Activated T-cell treated with anti-CD3 and anti-CD28 coated beads, Interleukin-2, amount 50 U/mL, for 4 hours (primary cell): ENCODE data around the gene CLEC4C. TPM values are rescaled to one million over a fixed set of nuclear protein-coding genes. Genes with fewer than 3 reads are reported as not detected.
"Not testable (repeated sequence)": the region's sequence is repeated elsewhere in the genome, so short reads cannot be mapped to it uniquely, and the experiment has no call there.

Experiments used
- ATAC-seq, 2 donors: fragments of 200-7000 bp; cut with Tn5 transposase; one replicate each; pipeline ENCODE4 v1.10.0; 2021
- DNase-seq: peaks from one replicate; pipeline ENCODE4 v3.0.0-alpha.2; 2020
- H3K27me3 Mint-ChIP-seq: one replicate; pipeline ENCODE4 v1.8.0; 2021; ENCODE audit warnings: low read depth, mixed read lengths
- H3K36me3 Mint-ChIP-seq: one replicate; pipeline ENCODE4 v1.8.0; 2022; ENCODE audit warnings: mixed read lengths; ENCODE audit not compliant: insufficient read depth
- H3K4me1 Mint-ChIP-seq: one replicate; pipeline ENCODE4 v1.8.0; 2021; ENCODE audit warnings: low read depth, mixed read lengths
- H3K4me3 Mint-ChIP-seq: one replicate; pipeline ENCODE4 v1.8.0; 2021; ENCODE audit warnings: mild to moderate bottlenecking, moderate library complexity, mixed read lengths
- H3K9me3 Mint-ChIP-seq: one replicate; pipeline ENCODE4 v1.8.0; 2021; ENCODE audit warnings: mixed read lengths
- total RNA-seq, 3 donors: library from RNA; stranded (reverse); gene quantifications; one replicate each; pipeline ENCODE4 v1.2.1, GENCODE V29; 2021

CLEC4C gene
- total RNA-seq: not detected

GRCh38 chr12:7747246-7747645 is at the start of gene CLEC4C:
Gene CLEC4C (minus strand): TSS chr12:7747375. CDS start chr12:7747348, 27 bp downstream.
- no peak for ATAC-seq
- Mint-ChIP-seq H3K4me3 (no peak within 1 kb of the TSS), H3K4me1 (no peaks in the 10 kb centered on the region), H3K36me3 (no peaks in the 10 kb centered on the region), H3K9me3 (peaks cover 7% of the 10 kb centered on the region), H3K27me3 (no peaks in the 10 kb centered on the region)
- no peak for DNase-seq

GRCh38 chr12:7793211-7793610 is 46.0 kb upstream of the CLEC4C start:
- Mint-ChIP-seq H3K9me3 (no peaks in the 10 kb centered on the region), H3K4me1 (no peaks in the 10 kb centered on the region), H3K4me3 (no peak overlapping the region), H3K36me3 (no peaks in the 10 kb centered on the region), H3K27me3 (peaks cover 11% of the 10 kb centered on the region)
- DNase-seq: no peak
- no peak for ATAC-seq

DNA sequence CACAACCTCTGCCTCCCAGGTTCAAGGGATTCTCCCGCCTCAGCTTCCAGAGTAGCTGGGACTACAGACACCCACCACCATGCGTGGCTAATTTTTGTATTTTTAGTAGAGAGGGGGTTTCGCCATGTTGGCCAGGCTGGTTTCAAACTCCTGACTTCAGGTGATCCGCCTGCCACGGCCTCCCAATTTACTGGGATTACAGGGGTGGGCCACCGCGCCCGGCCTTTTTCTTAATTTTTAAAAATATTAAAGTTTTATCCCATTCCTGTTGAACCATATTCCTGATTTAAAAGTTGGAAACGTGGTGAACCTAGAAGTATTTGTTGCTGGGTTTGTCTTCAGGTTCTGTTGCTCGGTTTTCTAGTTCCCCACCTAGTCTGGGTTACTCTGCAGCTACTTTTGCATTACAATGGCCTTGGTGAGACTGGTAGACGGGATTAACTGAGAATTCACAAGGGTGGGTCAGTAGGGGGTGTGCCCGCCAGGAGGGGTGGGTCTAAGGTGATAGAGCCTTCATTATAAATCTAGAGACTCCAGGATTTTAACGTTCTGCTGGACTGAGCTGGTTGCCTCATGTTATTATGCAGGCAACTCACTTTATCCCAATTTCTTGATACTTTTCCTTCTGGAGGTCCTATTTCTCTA is 41.8 kb upstream of the CLEC4C start, which contains the start of gene NANOG:
TSS of gene NANOG (plus strand) at position 519 of the 645 bp plus-strand sequence. CDS start 213 bp downstream, outside the sequence.
- DNase-seq, H3K36me3 Mint-ChIP-seq, H3K9me3 Mint-ChIP-seq, H3K4me1 Mint-ChIP-seq, ATAC-seq, H3K4me3 Mint-ChIP-seq: not testable (repeated sequence)
- peaks cover 25% of the 10 kb centered on the region for H3K27me3 Mint-ChIP-seq

DNA sequence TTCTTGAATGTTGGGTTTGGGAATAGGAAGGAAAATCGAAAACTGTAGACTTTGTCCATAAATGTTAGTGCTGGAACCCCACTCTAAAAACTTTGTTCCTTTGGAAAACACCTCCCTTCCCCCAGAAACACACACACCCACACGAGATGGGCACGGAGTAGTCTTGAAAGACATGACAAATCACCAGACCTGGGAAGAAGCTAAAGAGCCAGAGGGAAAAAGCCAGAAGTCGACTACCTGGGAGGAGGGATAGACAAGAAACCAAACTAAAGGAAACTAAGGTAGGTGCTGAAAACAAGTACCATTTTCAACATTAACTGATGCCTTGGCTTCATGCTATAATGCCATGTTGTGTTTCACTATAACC is 41.1 kb upstream of the CLEC4C start:
- no peak overlapping the region for H3K4me3 Mint-ChIP-seq
- ATAC-seq (no peak), DNase-seq (no peak)
- H3K27me3 Mint-ChIP-seq: peaks cover 22% of the 10 kb centered on the region
- H3K9me3 Mint-ChIP-seq: no peaks in the 10 kb centered on the region
- no peaks in the 10 kb centered on the region for H3K36me3 Mint-ChIP-seq
- H3K4me1 Mint-ChIP-seq: no peaks in the 10 kb centered on the region

- no peak for ATAC-seq
Measured at GRCh38 chr12:7787574-7788293, 40.6 kb upstream of the CLEC4C start.

DNA sequence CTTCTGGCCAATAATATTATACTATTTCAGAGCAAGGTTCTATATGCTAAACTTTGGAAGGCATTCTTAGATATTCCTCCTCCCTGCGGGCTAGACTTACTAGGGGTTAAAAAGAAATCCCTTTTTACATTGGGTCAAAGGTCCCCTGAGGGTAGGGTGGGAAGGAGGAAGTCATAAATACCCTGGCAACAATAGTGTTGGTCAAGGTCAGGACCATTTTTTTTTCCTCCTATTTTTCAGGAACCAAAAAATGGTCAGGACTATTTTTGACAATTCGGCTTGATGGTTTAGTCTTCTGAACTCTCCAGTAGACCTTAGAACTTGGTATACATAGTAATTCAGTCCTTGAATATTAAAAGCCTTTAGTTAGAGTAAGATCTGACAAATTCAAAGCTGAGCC is 37.5 kb upstream of the CLEC4C start:
- Mint-ChIP-seq H3K36me3 (no peaks in the 10 kb centered on the region), H3K9me3 (no peaks in the 10 kb centered on the region), H3K4me1 (no peaks in the 10 kb centered on the region), H3K4me3 (no peak overlapping the region), H3K27me3 (peaks cover 20% of the 10 kb centered on the region)
- no peak for DNase-seq
- no peak for ATAC-seq

More at GRCh38 chr12:7787574-7788293, 40.6 kb upstream of the CLEC4C start:
- H3K4me3 Mint-ChIP-seq: no peak overlapping the region
- H3K9me3 Mint-ChIP-seq: no peaks in the 10 kb centered on the region
- no peak for DNase-seq
- peaks cover 22% of the 10 kb centered on the region for H3K27me3 Mint-ChIP-seq
- no peaks in the 10 kb centered on the region for H3K36me3 Mint-ChIP-seq
- no peaks in the 10 kb centered on the region for H3K4me1 Mint-ChIP-seq

GRCh38 chr12:7783433-7783832 is 36.3 kb upstream of the CLEC4C start:
- DNase-seq, H3K36me3 Mint-ChIP-seq, H3K9me3 Mint-ChIP-seq, H3K4me3 Mint-ChIP-seq, ATAC-seq, H3K4me1 Mint-ChIP-seq: not testable (repeated sequence)
- H3K27me3 Mint-ChIP-seq: peaks cover 14% of the 10 kb centered on the region

DNA sequence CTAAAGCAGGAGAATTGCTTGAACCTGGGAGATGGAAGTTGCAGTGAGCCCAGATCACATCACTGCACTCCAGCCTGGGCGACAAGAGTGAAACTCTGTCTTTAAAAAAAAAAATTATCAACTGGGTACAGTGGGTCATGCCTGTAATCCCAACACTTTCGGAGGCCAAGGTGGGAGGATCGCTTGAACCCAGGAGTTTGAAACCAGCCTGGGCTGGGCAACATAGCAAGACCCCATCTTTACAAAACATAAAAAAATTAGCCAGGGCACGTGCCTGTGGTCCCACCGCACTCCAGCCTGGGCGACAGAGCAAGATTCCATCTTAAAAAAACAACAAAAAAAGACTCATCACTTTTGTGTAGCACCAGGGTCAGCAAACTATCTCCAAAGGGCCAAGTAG is 34.9 kb upstream of the CLEC4C start:
- Mint-ChIP-seq H3K9me3 (no peaks in the 10 kb centered on the region), H3K4me1 (no peaks in the 10 kb centered on the region), H3K36me3 (no peaks in the 10 kb centered on the region), H3K4me3 (no peak overlapping the region), H3K27me3 (peaks cover 7% of the 10 kb centered on the region)
- DNase-seq (no peak), ATAC-seq (no peak)

DNA sequence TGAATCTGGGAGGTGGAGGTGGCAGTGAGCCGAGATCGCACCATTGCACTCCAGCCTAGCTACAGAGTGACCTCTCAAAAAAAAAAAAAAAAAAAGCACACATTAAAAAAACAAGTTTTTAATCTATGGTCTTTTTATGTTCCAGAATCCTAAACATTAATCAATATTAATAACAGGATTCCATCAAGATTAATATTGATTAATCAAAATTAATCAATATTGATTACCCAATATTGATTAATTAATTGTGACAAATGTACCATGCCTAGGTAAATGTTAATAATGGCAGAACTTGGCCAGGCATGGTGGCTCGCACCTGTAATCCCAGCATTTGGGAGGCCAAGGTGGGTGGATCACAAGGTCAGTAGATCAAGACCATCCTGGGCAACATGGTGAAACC is 34.1 kb upstream of the CLEC4C start:
- H3K36me3 Mint-ChIP-seq: no peaks in the 10 kb centered on the region
- no peaks in the 10 kb centered on the region for H3K4me1 Mint-ChIP-seq
- H3K4me3 Mint-ChIP-seq: no peak overlapping the region
- H3K27me3 Mint-ChIP-seq: peaks cover 2% of the 10 kb centered on the region
- DNase-seq (no peak), ATAC-seq (no peak)
- no peaks in the 10 kb centered on the region for H3K9me3 Mint-ChIP-seq

DNA sequence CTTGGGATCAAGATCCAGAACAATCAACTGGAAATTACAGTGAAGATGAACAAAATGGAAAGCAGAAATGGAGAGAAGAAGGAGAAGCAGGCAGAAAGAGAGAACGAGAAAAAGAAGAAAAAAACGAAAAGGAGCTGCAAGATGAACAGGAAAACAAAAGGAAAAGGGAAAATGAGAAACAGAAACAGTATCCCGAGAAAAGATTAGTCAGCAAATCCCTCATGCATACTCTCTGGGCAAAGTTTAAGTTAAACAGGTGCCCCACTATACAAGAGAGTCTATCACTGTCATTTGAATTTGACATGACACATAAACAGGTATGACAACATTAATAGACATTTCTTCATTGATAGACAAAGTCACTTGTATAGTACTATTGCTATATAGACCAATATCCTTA is 22.8 kb upstream of the CLEC4C start:
- no peak overlapping the region for H3K4me3 Mint-ChIP-seq
- H3K9me3 Mint-ChIP-seq: no peaks in the 10 kb centered on the region

GRCh38 chr12:7758766-7759140 is 11.6 kb upstream of the CLEC4C start:
- Mint-ChIP-seq H3K4me1 (peaks cover 3% of the 10 kb centered on the region), H3K9me3 (no peaks in the 10 kb centered on the region), H3K36me3 (no peaks in the 10 kb centered on the region), H3K27me3 (no peaks in the 10 kb centered on the region), H3K4me3 (no peak overlapping the region)
- no peak for ATAC-seq
- no peak for DNase-seq

More for the DNA sequence above, 22.8 kb upstream of the CLEC4C start:
- DNase-seq: no peak
- Mint-ChIP-seq H3K27me3 (no peaks in the 10 kb centered on the region), H3K4me1 (no peaks in the 10 kb centered on the region), H3K36me3 (no peaks in the 10 kb centered on the region)
- ATAC-seq: no peak

DNA sequence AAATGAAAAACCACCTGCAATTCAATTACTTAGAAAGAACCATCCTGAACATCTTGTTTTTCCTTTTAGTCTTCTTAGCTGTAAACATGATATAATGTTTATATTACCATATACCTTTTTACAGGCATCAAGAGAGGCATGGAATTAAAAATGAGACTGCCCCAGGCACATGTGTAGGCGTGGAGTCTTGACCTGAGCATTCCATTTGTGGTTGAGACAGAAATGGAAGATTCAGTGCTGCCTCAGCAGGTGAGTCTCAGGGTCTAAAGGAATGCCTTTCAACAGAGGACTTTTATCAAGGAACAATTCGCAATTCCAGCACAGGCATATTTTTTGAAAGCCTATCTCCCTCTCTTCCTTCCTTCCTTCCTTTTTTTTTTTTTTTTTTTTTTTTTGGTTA is 9.8 kb upstream of the CLEC4C start:
- peaks cover 4% of the 10 kb centered on the region for H3K4me1 Mint-ChIP-seq
- H3K4me3 Mint-ChIP-seq: no peak overlapping the region
- no peak for ATAC-seq
- no peaks in the 10 kb centered on the region for H3K27me3 Mint-ChIP-seq
- H3K9me3 Mint-ChIP-seq: no peaks in the 10 kb centered on the region
- DNase-seq: no peak
- no peaks in the 10 kb centered on the region for H3K36me3 Mint-ChIP-seq

- not testable (repeated sequence) for H3K9me3 Mint-ChIP-seq, ATAC-seq, H3K4me3 Mint-ChIP-seq, H3K27me3 Mint-ChIP-seq, H3K36me3 Mint-ChIP-seq, H3K4me1 Mint-ChIP-seq, DNase-seq
Measured at GRCh38 chr12:7755668-7756067, 8.5 kb upstream of the CLEC4C start.

DNA sequence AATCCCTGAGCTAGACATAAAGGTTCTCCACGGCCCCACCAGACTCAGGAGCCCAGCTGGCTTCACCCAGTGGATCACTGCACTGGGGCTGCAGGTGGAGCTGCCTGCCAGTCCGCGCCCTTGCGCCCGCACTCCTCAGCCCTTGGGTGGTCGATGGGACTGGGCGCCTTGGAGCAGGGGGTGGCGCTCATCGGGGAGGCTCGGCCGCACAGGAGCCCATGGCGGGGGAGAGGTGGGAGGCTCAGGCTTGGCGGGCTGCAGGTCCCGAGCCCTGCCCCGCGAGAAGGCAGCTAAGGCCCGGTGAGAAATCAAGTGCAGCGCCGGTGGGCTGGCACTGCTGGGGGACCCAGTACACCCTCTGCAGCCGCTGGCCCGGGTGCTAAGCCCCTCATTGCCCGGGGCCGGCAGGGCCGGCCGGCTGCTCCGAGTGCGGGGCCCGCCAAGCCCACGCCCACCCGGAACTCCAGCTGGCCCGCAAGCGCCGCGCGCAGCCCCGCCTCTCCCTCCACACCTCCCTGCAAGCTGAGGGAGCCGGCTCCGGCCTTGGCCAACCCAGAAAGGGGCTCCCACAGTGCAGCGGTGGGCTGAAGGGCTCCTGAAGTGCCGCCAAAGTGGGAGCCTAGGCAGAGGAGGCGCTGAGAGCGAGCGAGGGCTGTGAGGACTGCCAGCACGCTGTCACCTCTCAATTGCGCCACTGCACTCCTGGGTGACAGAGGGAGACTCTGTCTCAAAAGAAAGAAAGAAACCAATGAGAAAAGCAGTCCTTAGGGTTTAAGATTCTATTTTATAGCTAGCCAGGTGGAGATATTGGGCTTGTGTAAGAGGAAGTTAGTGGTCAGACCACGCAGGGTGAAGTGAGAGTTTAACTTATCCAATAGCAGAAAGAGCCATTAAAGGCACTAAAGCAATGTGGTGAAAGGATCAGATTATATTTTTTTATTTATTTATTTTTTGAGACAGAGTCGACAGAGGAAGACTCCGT is 5.1 kb upstream of the CLEC4C start:
- H3K27me3 Mint-ChIP-seq, H3K9me3 Mint-ChIP-seq, H3K4me1 Mint-ChIP-seq, H3K4me3 Mint-ChIP-seq, H3K36me3 Mint-ChIP-seq, ATAC-seq, DNase-seq: not testable (repeated sequence)
